Activated B cell treated with CpG ODN at 0.5 μM for 24 hours (primary cell): Measurements from ENCODE around the gene KATNB1. TPM values are rescaled to one million over a fixed set of nuclear protein-coding genes. Genes with fewer than 3 reads are reported as not detected.

ENCODE experiments used
- ATAC-seq: fragments of 200-7000 bp; cut with Tn5 transposase; one replicate; pipeline ENCODE4 v1.10.0; 2021; ENCODE audit warnings: low read depth, mild to moderate bottlenecking, moderate library complexity
- CTCF ChIA-PET: fragments of 350-600 bp; sonication (Branson Sonifier 250); formaldehyde crosslinking; loops from one replicate; lab custom pipeline; 2021; ENCODE audit warnings: antibody characterized with exemption; lab: Charles Lee
- POLR2A ChIA-PET: fragments of 350-600 bp; sonication (Branson Sonifier 250); formaldehyde crosslinking; loops from one replicate; lab custom pipeline; 2021; ENCODE audit warnings: antibody characterized with exemption; lab: Charles Lee
- DNase-seq: peaks from one replicate; pipeline ENCODE4 v3.0.0; 2022
- H3K27ac Mint-ChIP-seq: one replicate; pipeline ENCODE4 v1.8.0; 2020; ENCODE audit warnings: mixed read lengths
- H3K27me3 Mint-ChIP-seq: one replicate; pipeline ENCODE4 v1.8.0; 2021; ENCODE audit warnings: mixed read lengths
- H3K36me3 Mint-ChIP-seq: one replicate; pipeline ENCODE4 v1.8.0; 2021; ENCODE audit warnings: low read depth, mixed read lengths
- H3K4me1 Mint-ChIP-seq: one replicate; pipeline ENCODE4 v1.8.0; 2021; ENCODE audit warnings: mixed read lengths
- H3K4me3 Mint-ChIP-seq: one replicate; pipeline ENCODE4 v1.8.0; 2020; ENCODE audit warnings: mild to moderate bottlenecking, mixed read lengths
- H3K9me3 Mint-ChIP-seq: one replicate; pipeline ENCODE4 v1.8.0; 2020; ENCODE audit warnings: mixed read lengths
- CTCF ChIP-seq: fragments of 200-600 bp; IDR thresholded peaks from one replicate; pipeline ENCODE4 v1.8.0; 2022; ENCODE audit warnings: antibody characterized with exemption, mild to moderate bottlenecking
- intact Hi-C: fragments of 100-400 bp; cut with micrococcal nuclease; formaldehyde crosslinking; loops from one replicate; pipeline ENCODE4 v1.15.1; 2024
- total RNA-seq: library from RNA; stranded (reverse); gene quantifications from 2 replicates; pipeline ENCODE4 v1.2.3, GENCODE V29; 2022

The KATNB1 gene
- total RNA-seq, 1 donor from 2014 or later = 16.8 TPM

GRCh38 chr16:57759131-57759530 lies 23.6 kb downstream of the KATNB1 start:
- no peak overlapping the region for H3K27ac Mint-ChIP-seq
- H3K9me3 Mint-ChIP-seq = no peaks in the 10 kb centered on the region
- no peak for DNase-seq
- POLR2A ChIA-PET = interaction anchor here (0.8 kb wide), 1 partner anchor 14 kb away, joined by 3 read pairs; no protein-coding TSS in a partner anchor
- H3K4me1 Mint-ChIP-seq = no peaks in the 10 kb centered on the region
- no peaks in the 10 kb centered on the region for H3K27me3 Mint-ChIP-seq
- H3K4me3 Mint-ChIP-seq = no peak overlapping the region
- no peak for TF ChIP-seq CTCF
- intact Hi-C loops = no loop called here
- peaks cover 8% of the 10 kb centered on the region for H3K36me3 Mint-ChIP-seq
- CTCF ChIA-PET = no interaction called here
- no peak for ATAC-seq

GRCh38 chr16:57759541-57760356 lies 24.2 kb downstream of the KATNB1 start:
- Mint-ChIP-seq H3K27ac (no peak overlapping the region), H3K9me3 (no peaks in the 10 kb centered on the region), H3K36me3 (peaks cover 7% of the 10 kb centered on the region), H3K4me3 (no peak overlapping the region), H3K27me3 (no peaks in the 10 kb centered on the region), H3K4me1 (no peaks in the 10 kb centered on the region)
- ChIA-PET CTCF (no interaction called here), POLR2A (interaction anchor here (0.8 kb wide), 1 partner anchor 13 kb away, joined by 3 read pairs; no protein-coding TSS in a partner anchor)
- ATAC-seq = no peak
- intact Hi-C loops = no loop called here
- no peak for DNase-seq
- no peak for TF ChIP-seq CTCF

GRCh38 chr16:57760357-57761160 lies 25.0 kb downstream of the KATNB1 start:
- no peaks in the 10 kb centered on the region for H3K4me1 Mint-ChIP-seq
- DNase-seq (no peak), ATAC-seq (no peak)
- H3K27me3 Mint-ChIP-seq = no peaks in the 10 kb centered on the region
- ChIA-PET POLR2A (no interaction called here), CTCF (no interaction called here)
- H3K36me3 Mint-ChIP-seq = peaks cover 5% of the 10 kb centered on the region
- H3K9me3 Mint-ChIP-seq = no peaks in the 10 kb centered on the region
- intact Hi-C loops = no loop called here
- H3K4me3 Mint-ChIP-seq = no peak overlapping the region
- TF ChIP-seq CTCF = no peak
- no peak overlapping the region for H3K27ac Mint-ChIP-seq

- peaks cover under 1% of the 10 kb centered on the region for H3K36me3 Mint-ChIP-seq
- DNase-seq (no peak), ATAC-seq (no peak)
- intact Hi-C loops = no loop called here
- H3K4me3 Mint-ChIP-seq = no peak overlapping the region
- no peak overlapping the region for H3K27ac Mint-ChIP-seq
- H3K4me1 Mint-ChIP-seq = no peaks in the 10 kb centered on the region
- TF ChIP-seq CTCF = no peak
- ChIA-PET CTCF (no interaction called here), POLR2A (no interaction called here)
- H3K27me3 Mint-ChIP-seq = no peaks in the 10 kb centered on the region
- no peaks in the 10 kb centered on the region for H3K9me3 Mint-ChIP-seq
Measured at GRCh38 chr16:57761301-57761700, 25.7 kb downstream of the KATNB1 start.

- ChIA-PET POLR2A (no interaction called here), CTCF (no interaction called here)
- no peak for ATAC-seq
Measured at GRCh38 chr16:57761957-57762356, 26.4 kb downstream of the KATNB1 start.

More at GRCh38 chr16:57761957-57762356, 26.4 kb downstream of the KATNB1 start:
- Mint-ChIP-seq H3K4me1 (no peaks in the 10 kb centered on the region), H3K27ac (no peak overlapping the region), H3K27me3 (no peaks in the 10 kb centered on the region), H3K36me3 (no peaks in the 10 kb centered on the region), H3K4me3 (no peak overlapping the region), H3K9me3 (no peaks in the 10 kb centered on the region)
- TF ChIP-seq CTCF = no peak
- intact Hi-C loops = no loop called here
- no peak for DNase-seq
